DMS79 treated with DMSO at 0.1 percent for 48 hours (cell line): ENCODE data around the gene KCP.

ENCODE experiments used
- DNase-seq: peaks from one replicate; lab custom pipeline; 2025; lab: John Stamatoyannopoulos, UW

Gene KCP

GRCh38 chr7:128906766-128907559 is 3.5 kb downstream of the KCP start:
- no peak for DNase-seq

DNA sequence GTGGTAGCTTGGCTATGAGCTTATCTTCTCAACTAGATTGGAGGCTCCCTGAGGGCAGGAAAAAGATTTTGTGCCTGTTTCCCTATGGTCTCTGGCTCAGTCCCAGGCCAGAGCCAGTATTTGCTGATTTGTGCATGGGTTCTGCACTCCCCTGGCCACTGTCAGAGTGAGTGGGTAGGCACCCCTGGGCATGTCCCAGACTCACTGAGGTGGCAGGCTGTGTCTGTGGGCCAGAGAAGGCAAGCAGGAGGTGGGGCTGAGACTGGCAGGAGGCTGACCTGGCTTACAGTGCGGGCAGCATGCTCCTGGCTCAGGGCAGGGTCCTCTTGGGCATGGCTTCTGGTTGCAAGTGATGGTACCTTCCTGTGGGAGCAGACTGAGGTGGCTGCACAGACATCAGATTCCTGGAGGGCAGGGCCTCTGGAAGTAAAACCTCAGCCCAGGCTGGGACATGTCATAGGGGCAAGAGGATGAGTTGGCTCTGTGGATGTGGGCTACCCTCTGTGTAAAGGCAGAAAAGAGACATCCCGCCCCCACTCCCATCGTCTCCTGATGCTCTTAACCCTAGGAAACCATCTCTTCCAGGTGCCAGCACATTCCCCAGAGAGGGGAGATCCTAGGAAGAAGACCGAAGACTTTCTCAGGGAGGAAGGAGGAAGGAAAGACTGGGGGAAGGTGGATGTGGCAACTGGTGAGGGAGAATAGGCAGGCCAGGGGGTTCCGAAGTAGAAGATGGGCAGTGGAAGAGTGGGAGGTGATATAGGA is 4.3 kb downstream of the KCP start:
- no peak for DNase-seq

DNA sequence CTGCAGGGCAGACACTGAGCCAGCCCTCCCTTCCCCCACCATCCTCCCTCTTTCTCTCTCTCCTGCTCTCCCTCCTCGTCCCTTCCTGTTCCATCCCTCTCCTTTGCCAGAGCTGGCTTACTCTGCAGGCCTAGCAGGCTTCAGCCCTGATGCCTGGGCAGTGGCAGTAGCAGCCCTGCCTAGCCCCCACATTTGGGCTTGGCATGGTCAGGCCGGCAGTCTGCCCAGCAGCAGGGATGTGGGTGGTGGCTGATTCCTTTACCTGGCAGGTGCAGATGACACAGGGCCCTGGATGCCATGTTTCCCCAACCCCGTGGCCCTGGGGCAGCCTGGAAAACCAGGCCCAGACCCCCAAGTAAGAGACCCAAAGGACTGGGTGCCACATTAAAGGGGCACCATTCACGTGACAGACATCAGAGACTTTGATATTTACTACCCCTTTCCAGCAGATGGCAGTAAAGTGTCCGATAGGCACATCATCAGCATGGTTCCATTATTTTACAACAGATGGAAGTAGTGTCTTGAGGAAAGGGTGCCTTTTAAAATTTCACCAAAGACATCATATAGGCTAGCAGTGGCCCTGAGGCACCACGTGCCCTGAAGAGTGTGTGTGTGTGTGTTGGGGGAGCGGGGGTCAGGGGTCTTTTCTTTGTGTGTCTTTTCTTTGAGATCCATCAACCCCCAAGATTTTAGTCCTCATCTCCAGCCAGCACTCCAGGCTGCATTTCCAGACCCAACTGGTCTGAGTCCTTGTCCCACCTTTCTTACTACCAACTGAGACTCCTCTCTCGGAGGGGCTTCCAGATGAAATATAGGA is 5.9 kb downstream of the KCP start:
- peak; percentile 46 for DNase-seq

DNA sequence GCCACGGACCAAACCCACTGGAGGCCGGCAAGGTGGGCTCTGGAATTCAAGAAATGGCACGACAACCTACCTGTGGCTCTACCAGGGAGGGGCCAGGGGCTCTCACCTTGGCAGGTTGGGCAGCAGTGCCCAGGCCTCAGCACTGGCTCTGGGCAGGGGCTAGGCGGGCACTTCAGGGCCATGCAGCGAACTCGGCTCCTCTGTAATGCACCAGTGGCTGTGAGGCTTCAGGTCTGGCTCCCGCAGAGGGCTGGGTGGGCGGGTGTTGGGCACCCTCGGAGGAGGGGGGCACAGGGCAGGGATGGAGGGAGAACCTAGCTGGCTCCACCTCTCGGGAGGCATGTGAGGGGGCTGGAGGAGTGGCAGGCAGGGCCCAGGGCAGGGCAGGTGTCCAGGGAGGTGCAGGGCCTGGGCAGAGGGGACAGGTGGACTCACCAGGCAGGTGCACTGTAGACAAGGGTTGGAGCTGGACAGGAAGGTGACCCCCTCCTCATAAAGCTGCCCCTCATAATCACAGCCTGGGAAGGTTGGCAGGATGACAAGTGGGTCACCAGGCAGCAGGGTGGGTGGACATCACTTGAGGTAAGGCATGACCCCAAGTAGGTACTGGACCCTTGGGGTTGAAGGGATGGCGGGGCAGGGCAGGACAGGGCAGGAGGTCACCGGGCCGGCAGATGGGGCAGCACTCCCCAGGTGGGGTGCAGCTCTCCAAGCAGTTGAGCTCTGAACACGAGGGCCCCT is 6.7 kb downstream of the KCP start:
- DNase-seq: no peak

DNA sequence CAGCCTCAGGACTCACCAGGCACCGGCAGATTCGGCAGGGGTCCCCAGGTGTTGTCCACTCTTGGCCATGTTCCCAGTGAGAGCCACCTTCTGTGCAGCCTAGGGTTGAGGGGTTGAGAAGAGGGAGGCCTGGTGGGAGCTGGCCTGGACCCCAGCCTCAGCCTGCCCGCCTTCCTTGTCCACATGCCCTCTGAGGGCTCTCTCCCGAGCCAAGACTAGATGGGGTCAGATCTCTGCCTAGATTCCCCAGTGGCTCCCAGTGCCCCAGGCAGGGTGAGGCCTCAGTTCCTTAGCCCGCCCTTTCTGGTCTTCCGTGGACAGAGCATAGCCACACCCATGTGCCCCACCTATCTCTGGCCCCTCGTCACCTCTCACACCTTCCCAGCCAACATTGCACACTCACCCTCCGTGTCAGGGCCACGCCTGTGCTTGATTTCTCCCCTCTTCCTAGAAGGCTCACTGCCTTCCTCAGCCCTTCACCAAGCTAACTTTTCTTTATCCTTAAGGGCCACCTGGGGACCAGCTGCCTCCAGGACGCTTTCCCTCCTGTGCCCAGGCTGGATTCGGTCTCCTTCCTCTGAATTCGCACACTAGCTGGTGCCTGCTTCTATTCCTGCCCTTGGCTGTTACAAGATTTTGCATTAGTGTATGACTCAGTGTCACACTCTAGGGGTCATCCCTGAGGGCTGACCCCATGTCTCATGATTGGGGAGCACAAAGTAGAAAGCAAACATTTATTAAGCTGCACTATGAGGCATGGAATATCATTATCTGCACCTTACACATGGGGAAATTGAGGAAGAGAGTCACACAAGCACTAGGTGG is 7.5 kb downstream of the KCP start:
- no peak for DNase-seq

DNA sequence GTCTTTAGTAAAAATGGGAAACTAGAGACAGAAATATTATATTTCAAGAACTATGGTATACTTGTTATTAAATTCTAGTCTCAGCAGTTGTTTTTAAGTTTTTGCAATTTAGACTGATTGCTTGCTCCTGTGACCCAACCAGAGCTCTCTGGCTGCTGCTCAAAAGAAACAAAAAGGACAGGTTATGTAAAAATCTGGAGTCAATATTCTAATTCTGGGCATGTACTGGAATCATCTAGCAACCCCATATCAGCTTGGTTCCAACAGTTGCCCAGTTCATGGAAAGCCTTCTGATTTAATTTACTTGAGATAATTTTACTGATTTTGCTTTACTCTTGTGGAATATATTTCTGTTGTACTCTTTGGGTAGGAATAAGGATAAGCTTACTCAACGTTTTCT is 10.3 kb downstream of the KCP start:
- no peak for DNase-seq

DNA sequence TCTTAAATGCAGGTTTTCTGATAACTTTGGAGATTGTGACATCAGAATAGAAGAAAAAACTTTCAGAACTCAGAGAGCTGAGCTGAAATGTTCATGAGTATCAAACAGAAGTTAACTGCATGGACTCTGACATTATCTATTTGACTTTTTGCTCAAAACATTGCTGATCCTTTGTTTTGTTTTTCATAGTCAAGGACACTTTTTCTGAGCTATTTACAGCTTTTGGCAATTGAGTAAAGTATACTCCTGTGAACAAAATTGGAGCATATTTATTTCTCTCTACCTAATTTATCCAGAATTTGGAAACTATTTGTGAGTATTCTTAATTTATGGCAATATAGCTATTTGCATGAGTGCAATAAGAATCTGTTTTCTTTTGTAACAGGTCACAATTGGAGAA is 11.1 kb downstream of the KCP start:
- DNase-seq: no peak

DNA sequence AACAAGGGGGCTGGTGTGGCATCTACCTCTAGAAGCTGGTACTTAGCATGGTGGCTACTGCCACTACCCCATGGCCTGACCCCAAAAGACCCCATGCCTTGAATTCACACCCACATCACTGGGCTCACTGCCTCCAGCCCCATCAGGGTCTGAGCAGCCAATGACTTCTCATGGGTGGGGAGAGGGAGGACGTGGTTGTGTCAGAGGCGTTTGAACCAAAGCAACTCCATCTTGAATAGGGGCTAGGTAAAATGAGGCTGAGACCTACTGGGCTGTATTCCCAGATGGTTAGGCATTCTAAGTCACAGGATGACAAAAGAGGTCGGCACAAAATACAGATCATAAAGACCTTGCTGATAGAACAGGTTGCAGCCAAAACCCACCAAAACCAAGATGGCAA is 15.2 kb downstream of the KCP start:
- DNase-seq: no peak

- no peak for DNase-seq
These were observed 16.4 kb downstream of the KCP start for GRCh38 chr7:128894101-128894440.

DNA sequence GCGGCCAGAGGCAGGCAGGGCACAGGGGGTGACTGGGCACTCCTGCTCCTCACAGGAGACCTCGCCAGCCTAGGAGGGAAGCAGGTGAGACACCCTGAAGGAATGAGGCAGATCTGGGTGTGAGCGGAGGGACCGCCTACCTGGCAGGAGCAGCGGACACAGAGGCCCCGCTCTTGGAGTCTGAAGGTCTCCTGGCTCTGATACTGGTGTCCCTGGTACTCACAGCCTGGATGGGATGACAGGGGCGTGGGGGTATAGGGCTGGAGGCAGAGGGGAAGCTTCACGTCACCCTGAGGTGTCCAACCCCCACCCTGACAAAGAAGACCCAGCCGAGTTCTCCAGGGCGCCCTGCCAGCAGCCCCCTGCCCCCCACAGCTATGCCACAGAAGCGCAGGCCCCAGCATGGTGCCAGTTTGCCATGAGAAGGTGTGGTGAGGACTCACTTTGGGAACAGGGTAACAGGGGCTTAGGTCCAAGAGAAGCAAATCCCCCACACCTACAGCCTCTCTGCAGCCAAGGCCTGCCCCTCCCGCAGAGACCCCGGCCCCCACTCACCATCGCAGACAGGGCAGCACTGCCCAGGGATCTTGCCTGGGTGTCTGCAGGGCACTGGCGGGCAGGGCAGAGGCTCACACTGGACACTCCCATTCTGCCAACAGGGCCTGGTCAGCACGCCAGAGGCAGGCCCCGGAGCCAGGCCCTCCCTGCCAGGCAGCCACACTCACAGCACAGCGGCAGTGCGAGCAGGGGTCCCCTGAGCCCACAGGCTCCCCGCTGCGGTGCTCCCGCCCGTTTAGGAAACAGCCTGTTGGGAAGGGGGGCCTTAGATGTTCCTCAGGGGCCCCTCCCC is 17.0 kb downstream of the KCP start:
- DNase-seq: no peak

GRCh38 chr7:128892521-128893250 is 17.8 kb downstream of the KCP start:
- DNase-seq: no peak

- no peak for DNase-seq
These were observed 18.6 kb downstream of the KCP start for GRCh38 chr7:128891942-128892269.

DNA sequence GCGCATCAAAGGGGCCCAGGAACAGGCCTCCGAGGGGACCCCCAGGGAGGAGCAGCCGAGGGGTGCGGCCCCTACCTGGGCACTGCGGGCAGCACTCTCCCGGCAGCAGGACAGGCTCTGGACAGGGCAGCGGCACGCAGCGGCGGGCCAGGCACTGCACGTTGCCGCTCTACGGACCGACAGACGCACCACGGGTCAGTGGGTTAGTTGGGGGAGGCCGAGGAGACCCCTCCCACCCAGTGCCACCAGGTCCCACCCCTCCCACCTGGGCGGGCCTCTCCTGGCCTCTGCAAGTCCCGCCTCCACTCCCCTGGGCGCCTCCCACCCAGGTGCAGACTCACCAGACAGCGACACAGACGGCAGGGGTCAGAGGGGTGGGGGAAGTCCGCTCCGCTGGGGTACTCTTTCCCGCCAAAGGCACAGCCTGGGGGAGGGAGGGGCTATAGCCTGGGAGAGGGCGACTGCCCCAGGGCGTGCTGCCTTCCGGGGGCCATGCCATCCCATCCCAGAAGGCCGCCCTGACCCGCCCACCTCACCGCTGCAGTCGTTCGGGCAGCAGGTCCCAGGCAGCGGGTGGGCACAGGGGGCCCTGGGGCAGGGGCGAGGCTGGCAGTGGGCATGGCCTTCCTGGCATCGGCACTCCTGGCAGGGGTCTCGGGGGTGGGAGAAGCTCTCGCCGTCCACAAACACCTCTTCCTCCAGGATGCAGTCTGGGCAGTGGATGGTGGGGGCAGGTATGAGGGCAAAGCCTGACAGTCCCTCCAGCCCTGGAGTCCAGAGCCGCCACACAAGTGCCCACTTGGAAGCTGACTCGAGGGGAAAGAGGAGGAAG is 19.2 kb downstream of the KCP start:
- no peak for DNase-seq

- DNase-seq: no peak
These were observed 20.0 kb downstream of the KCP start for GRCh38 chr7:128890306-128891109.

- no peak for DNase-seq
These were observed 21.4 kb downstream of the KCP start for GRCh38 chr7:128889121-128889520.

- no peak for DNase-seq
These were observed 21.8 kb downstream of the KCP start for GRCh38 chr7:128888756-128889095.

DNA sequence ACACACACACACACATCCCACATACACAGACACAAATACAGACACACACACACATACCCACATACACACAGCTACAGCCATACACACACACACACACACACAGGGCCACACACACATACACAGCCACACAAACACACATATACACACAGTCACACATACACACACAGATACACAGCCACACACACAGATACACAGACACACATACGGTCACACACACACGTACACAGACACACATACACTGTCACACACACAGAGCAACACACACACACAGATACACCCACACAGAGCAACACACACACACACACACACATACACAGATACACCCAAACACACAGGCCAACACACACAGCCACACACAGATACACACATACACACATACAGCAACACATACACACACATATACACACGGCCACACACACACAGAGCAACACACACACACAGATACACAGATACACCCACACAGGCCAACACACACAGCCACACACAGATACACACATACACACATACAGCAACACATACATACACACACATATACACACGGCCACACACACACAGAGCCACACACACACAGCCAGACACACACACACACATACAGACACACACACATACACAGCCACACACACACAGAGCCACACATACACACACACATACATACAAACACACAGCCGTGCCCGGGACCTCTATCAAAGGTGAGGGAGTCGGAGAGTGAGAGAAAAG is 22.3 kb downstream of the KCP start:
- DNase-seq: no peak
